H9 (cell line): ENCODE data around the gene RBM38. TPM values are rescaled to one million over a fixed set of nuclear protein-coding genes. Genes with fewer than 3 reads are reported as not detected.

Experiments used
- DNase-seq: peaks from one replicate; pipeline ENCODE4 v3.0.0-alpha.2; 2017
- H2AFZ ChIP-seq: one replicate; pipeline ENCODE4 v1.6.1; 2013; ENCODE audit warnings: mild to moderate bottlenecking, low read length, control low read depth, moderate library complexity
- H2AK5ac ChIP-seq: 2 replicates; pipeline ENCODE4 v1.6.1; 2013; ENCODE audit warnings: low read length, control low read depth, mixed read lengths; ENCODE audit not compliant: insufficient read length
- H2BK120ac ChIP-seq: one replicate; pipeline ENCODE4 v1.6.1; 2013; ENCODE audit warnings: low read depth, mild to moderate bottlenecking, low read length, control low read depth, inconsistent platforms; ENCODE audit not compliant: poor library complexity, severe bottlenecking
- H2BK12ac ChIP-seq: 2 replicates; pipeline ENCODE4 v1.6.1; 2013; ENCODE audit warnings: low read length, control low read depth, mixed read lengths, low read depth; ENCODE audit not compliant: insufficient read length
- H2BK15ac ChIP-seq: 2 replicates; pipeline ENCODE4 v1.6.1; 2013; ENCODE audit warnings: low read depth, low read length, control low read depth
- H2BK20ac ChIP-seq: one replicate; pipeline ENCODE4 v1.6.1; 2013; ENCODE audit warnings: low read depth, mild to moderate bottlenecking, low read length, control low read depth, inconsistent platforms; ENCODE audit not compliant: poor library complexity, severe bottlenecking
- H2BK5ac ChIP-seq: 2 replicates; pipeline ENCODE4 v1.6.1; 2013; ENCODE audit warnings: low read length, control low read depth, mixed read lengths; ENCODE audit not compliant: insufficient read length
- H3K14ac ChIP-seq: 2 replicates; pipeline ENCODE4 v1.6.1; 2013; ENCODE audit warnings: low read length, control low read depth; ENCODE audit not compliant: insufficient read depth
- H3K18ac ChIP-seq: 2 replicates; pipeline ENCODE4 v1.6.1; 2013; ENCODE audit warnings: low read depth, mild to moderate bottlenecking, mixed read lengths, low read length, control low read depth; ENCODE audit not compliant: insufficient read length
- H3K23ac ChIP-seq: 2 replicates; pipeline ENCODE4 v1.6.1; 2013; ENCODE audit warnings: low read length, control low read depth, mixed read lengths, low read depth; ENCODE audit not compliant: insufficient read length
- H3K23me2 ChIP-seq: 2 replicates; pipeline ENCODE4 v1.6.1; 2013; ENCODE audit warnings: low read depth, mild to moderate bottlenecking, mixed read lengths, low read length, control low read depth; ENCODE audit not compliant: insufficient read length, poor library complexity, severe bottlenecking
- H3K27ac ChIP-seq: 2 replicates; pipeline ENCODE4 v1.5.1; 2013; ENCODE audit warnings: low read length, control low read depth, mixed read lengths, low read depth; ENCODE audit not compliant: insufficient read length
- H3K27me3 ChIP-seq: 2 replicates; pipeline ENCODE4 v1.6.1; 2013; ENCODE audit warnings: low read length, control low read depth, inconsistent platforms; ENCODE audit not compliant: insufficient read depth
- H3K4ac ChIP-seq: 2 replicates; pipeline ENCODE4 v1.6.1; 2013; ENCODE audit warnings: low read depth, mild to moderate bottlenecking, control low read depth, inconsistent platforms, low read length, moderate library complexity
- H3K4me1 ChIP-seq: 2 replicates; pipeline ENCODE4 v1.6.1; 2013; ENCODE audit warnings: low read length, control low read depth, inconsistent platforms; ENCODE audit not compliant: insufficient read depth
- H3K4me2 ChIP-seq: 2 replicates; pipeline ENCODE4 v1.6.1; 2013; ENCODE audit warnings: low read length, control low read depth, mixed read lengths; ENCODE audit not compliant: insufficient read length, insufficient read depth
- H3K56ac ChIP-seq: 2 replicates; pipeline ENCODE4 v1.6.1; 2013; ENCODE audit warnings: low read depth, mild to moderate bottlenecking, mixed read lengths, low read length, control low read depth; ENCODE audit not compliant: insufficient read length
- H3K79me1 ChIP-seq: 2 replicates; pipeline ENCODE4 v1.6.1; 2013; ENCODE audit warnings: low read depth, mild to moderate bottlenecking, moderate library complexity, low read length, control low read depth, inconsistent platforms; ENCODE audit not compliant: insufficient read depth, poor library complexity, severe bottlenecking
- H3K79me2 ChIP-seq: 2 replicates; pipeline ENCODE4 v1.6.1; 2013; ENCODE audit warnings: low read length, control low read depth, inconsistent platforms; ENCODE audit not compliant: insufficient read depth
- H3K9ac ChIP-seq: 2 replicates; pipeline ENCODE4 v1.6.1; 2013; ENCODE audit warnings: low read length, control low read depth, mixed read lengths; ENCODE audit not compliant: insufficient read length; ENCODE audit errors: extremely low read depth
- H3K9me3 ChIP-seq: one replicate; pipeline ENCODE4 v1.6.1; 2013; ENCODE audit warnings: low read depth, low read length, inconsistent platforms; ENCODE audit not compliant: control insufficient read depth
- H3T11ph ChIP-seq: one replicate; pipeline ENCODE4 v1.6.1; 2013; ENCODE audit warnings: mild to moderate bottlenecking, low read length, control low read depth, inconsistent platforms
- H4K20me1 ChIP-seq: one replicate; pipeline ENCODE4 v1.6.1; 2013; ENCODE audit not compliant: control insufficient read depth, insufficient read length, insufficient read depth
- H4K5ac ChIP-seq: 2 replicates; pipeline ENCODE4 v1.6.1; 2013; ENCODE audit warnings: low read depth, mild to moderate bottlenecking, mixed read lengths, low read length, control low read depth; ENCODE audit not compliant: insufficient read length
- H4K8ac ChIP-seq: replicated peaks from 2 replicates; pipeline ENCODE4 v1.6.1; 2013; ENCODE audit warnings: low read length, control low read depth, mixed read lengths, low read depth; ENCODE audit not compliant: insufficient read length
- H4K91ac ChIP-seq: 2 replicates; pipeline ENCODE4 v1.6.1; 2013; ENCODE audit warnings: low read depth, mild to moderate bottlenecking, moderate library complexity, mixed read lengths, low read length, control low read depth; ENCODE audit not compliant: insufficient read length
- H3K27ac Mint-ChIP-seq, 3 experiments: 2 replicates in 2 of 3; 3 replicates in 1 of 3; pipeline ENCODE4 v1.8.0; 2020 to 2021; ENCODE audit warnings: mixed read lengths in 3 of 3, mild to moderate bottlenecking in 1 of 3, moderate library complexity in 1 of 3
- H3K27me3 Mint-ChIP-seq: 2 replicates; pipeline ENCODE4 v1.8.0; 2021; ENCODE audit warnings: low read depth, mild to moderate bottlenecking, moderate library complexity, mixed read lengths
- H3K36me3 Mint-ChIP-seq, 3 experiments: 2 replicates in 2 of 3; 3 replicates in 1 of 3; pipeline ENCODE4 v1.8.0; 2020 to 2021; ENCODE audit warnings: low read depth in 3 of 3, mixed read lengths in 3 of 3; ENCODE audit not compliant: insufficient read depth in 1 of 3
- H3K4me1 Mint-ChIP-seq, 2 experiments: 2 replicates each; pipeline ENCODE4 v1.8.0; 2020; ENCODE audit warnings: mixed read lengths in 2 of 2
- H3K4me3 Mint-ChIP-seq, 2 experiments: 2 replicates in 1 of 2; 3 replicates in 1 of 2; pipeline ENCODE4 v1.8.0; 2020 to 2021; ENCODE audit warnings: mild to moderate bottlenecking in 2 of 2, mixed read lengths in 2 of 2, moderate library complexity in 1 of 2
- H3K9me3 Mint-ChIP-seq, 2 experiments: 2 replicates in 1 of 2; 3 replicates in 1 of 2; pipeline ENCODE4 v1.8.0; 2020; ENCODE audit warnings: mild to moderate bottlenecking in 2 of 2, mixed read lengths in 2 of 2, moderate library complexity in 1 of 2
- CTCF ChIP-seq: fragments of 200-600 bp; sonication (generic); conservative IDR thresholded peaks from 3 replicates; pipeline ENCODE4 v1.8.0; 2021; ENCODE audit warnings: antibody characterized with exemption, mild to moderate bottlenecking
- WGBS: extraction: QIAGEN DNeasy Blood & Tissue Kit; methylation state at CpG from one replicate; pipeline ENCODE4 v1.1.7; 2013; ENCODE audit warnings: missing lambda C conversion rate, low lambda C conversion rate, mixed read lengths; ENCODE audit not compliant: insufficient read length; ENCODE audit errors: extremely low coverage; 5-methylcytosine and 5-hydroxymethylcytosine counted together
- total RNA-seq: library from RNA; stranded (reverse); gene quantifications from 2 replicates; pipeline ENCODE4 v1.2.1, GENCODE V29; 2021

Gene RBM38
- total RNA-seq, 1 experiment from 2014 or later = 66.8 TPM

- H3K23me2 ChIP-seq = no peaks in the 10 kb centered on the region
- no peak overlapping the region for H3K56ac ChIP-seq
- H3K4ac ChIP-seq = no peak overlapping the region
- Mint-ChIP-seq H3K27me3 (no peaks in the 10 kb centered on the region), H3K9me3 (no peaks in the 10 kb centered on the region), H3K27ac (peak overlapping the region in 1 of 3 experiments; percentile 54; a peak in 1 of 7 replicates), H3K4me1 (peaks cover 9 to 10% of the 10 kb centered on the region in 2 experiments), H3K36me3 (peaks cover 64 to 98% (median 96%) of the 10 kb centered on the region in 3 experiments), H3K4me3 (no peak overlapping the region)
- H4K5ac ChIP-seq = no peak overlapping the region
- H3K27me3 ChIP-seq = no peaks in the 10 kb centered on the region
- TF ChIP-seq CTCF = no peak
- no peak overlapping the region for H3T11ph ChIP-seq
- no peaks in the 10 kb centered on the region for H3K79me2 ChIP-seq
- H3K79me1 ChIP-seq = no peaks in the 10 kb centered on the region
- no peak overlapping the region for H3K27ac ChIP-seq
- H4K8ac ChIP-seq = no peak overlapping the region
- no peak overlapping the region for H2BK15ac ChIP-seq
- no peak overlapping the region for H4K91ac ChIP-seq
- H2BK5ac ChIP-seq = no peak overlapping the region
- H3K4me1 ChIP-seq = no peaks in the 10 kb centered on the region
- no peak overlapping the region for H2BK20ac ChIP-seq
- no peak overlapping the region for H3K23ac ChIP-seq
- H3K18ac ChIP-seq = no peak overlapping the region
- H2BK12ac ChIP-seq = no peak overlapping the region
- no peak for DNase-seq
- no CpG with 5 or more reads among the region's 4 CpGs for WGBS
- H2BK120ac ChIP-seq = no peak overlapping the region
- no peak overlapping the region for H2AK5ac ChIP-seq
- H3K9me3 ChIP-seq = no peaks in the 10 kb centered on the region
- H4K20me1 ChIP-seq = no peaks in the 10 kb centered on the region
- H2AFZ ChIP-seq = no peak overlapping the region
- no peak overlapping the region for H3K4me2 ChIP-seq
- H3K14ac ChIP-seq = no peak overlapping the region
- no peak overlapping the region for H3K9ac ChIP-seq
These were observed 19.8 kb upstream of the RBM38 start for GRCh38 chr20:57371363-57371762.
